ENCODE measurements around the gene PLCG2. TPM values are rescaled to one million over a fixed set of nuclear protein-coding genes. Genes with fewer than 3 reads are reported as not detected.

Gene PLCG2
- total and polyA plus RNA-seq, 2 of the 8 experiments (the other 6 are each of a cell fraction or from before 2014, with no cell fraction given), result 6.1 to 6.9 TPM

- H2AFZ ChIP-seq (ENCODE audit: low read length), result no peak overlapping the region
- H3K4ac ChIP-seq (replicated peaks; ENCODE audit: insufficient read length, low read depth, low read length), result no peak overlapping the region
- no peak overlapping the region for H2BK20ac ChIP-seq (ENCODE audit: low read length)
- no peak overlapping the region for H2AK5ac ChIP-seq (ENCODE audit: low read depth, low read length)
- H3K9ac ChIP-seq (replicated peaks in 1 of 4; ENCODE audit: extremely low read depth in 1 of 4, low read depth in 3 of 4, low read length in 3 of 4), result no peak overlapping the region
- no peak for DNase-seq (ENCODE audit: low read depth in 1 of 2, low spot score in 2 of 2)
- no peak overlapping the region for H2BK15ac ChIP-seq (ENCODE audit: low read length)
- no peak overlapping the region for H4K91ac ChIP-seq (replicated peaks; ENCODE audit: insufficient read length, low read length)
- no peak overlapping the region for H3K18ac ChIP-seq (ENCODE audit: extremely low read depth, low read length)
- H3K23me2 ChIP-seq (ENCODE audit: low read depth, low read length), result no peaks in the 10 kb centered on the region
- no peaks in the 10 kb centered on the region for H3K36me3 ChIP-seq (ENCODE audit: control insufficient read depth in 2 of 4, insufficient read depth in 4 of 4, low read length in 3 of 4)
- H2BK12ac ChIP-seq (ENCODE audit: low read depth, low read length), result no peak overlapping the region
- H3K27ac ChIP-seq (ENCODE audit: low read depth, low read length), result no peak overlapping the region
- ChIA-PET POLR2A (ENCODE audit: partially characterized antibody) (no interaction called here), CTCF (ENCODE audit: partially characterized antibody) (no interaction called here)
- H2BK120ac ChIP-seq (replicated peaks; ENCODE audit: low read depth, low read length), result no peak overlapping the region
- 83% methylated on average over 6 of the region's 6 CpGs; no CpG with 5 or more reads in 1 of the 2 experiments for WGBS, 2 experiments (ENCODE audit: extremely low coverage in 1 of 2, insufficient coverage in 1 of 2, insufficient read length in 1 of 2, insufficient replicate concordance in 2 of 2, low coverage in 1 of 2, low lambda C conversion rate in 2 of 2, missing lambda C conversion rate in 1 of 2)
- no peak overlapping the region for H4K8ac ChIP-seq (ENCODE audit: extremely low read depth, insufficient read depth, low read length)
- H3K56ac ChIP-seq (replicated peaks; ENCODE audit: insufficient read length, low read depth, low read length), result no peak overlapping the region
- peaks cover 0 to 2% (median 0%) of the 10 kb centered on the region in 4 experiments; a peak in 1 of 7 replicates for H3K27me3 ChIP-seq (replicated peaks in 1 of 4; ENCODE audit: control insufficient read depth in 3 of 4, extremely low read depth in 1 of 4, insufficient read depth in 3 of 4, low read length in 3 of 4)
- no peak for FAIRE-seq
- no peaks in the 10 kb centered on the region for H3K79me2 ChIP-seq (ENCODE audit: control insufficient read depth in 1 of 2, insufficient read depth in 2 of 2, low read length in 2 of 2)
- H3K9me3 ChIP-seq (ENCODE audit: insufficient read depth in 2 of 2, low read depth in 1 of 2, low read length in 1 of 2), result no peaks in the 10 kb centered on the region
- no peak overlapping the region for H3K4me2 ChIP-seq (ENCODE audit: insufficient read depth in 1 of 2, low read depth in 2 of 2, low read length in 2 of 2)
- peaks cover 0 to 2% (median 0%) of the 10 kb centered on the region in 4 experiments; a peak in 3 of 7 replicates for H3K4me1 ChIP-seq (replicated peaks in 1 of 4; ENCODE audit: control insufficient read depth in 3 of 4, insufficient read depth in 4 of 4, low read length in 3 of 4)
- no peak overlapping the region for H4K5ac ChIP-seq (ENCODE audit: insufficient read length, low read depth, low read length)
- no peaks in the 10 kb centered on the region for H3K79me1 ChIP-seq (ENCODE audit: low read depth, low read length)
- no peak overlapping the region for H3K14ac ChIP-seq (ENCODE audit: insufficient read length)
- no peaks in the 10 kb centered on the region for H4K20me1 ChIP-seq (replicated peaks in 1 of 2; ENCODE audit: control insufficient read depth in 1 of 2, insufficient read depth in 2 of 2, low read length in 2 of 2)
- H3K23ac ChIP-seq (ENCODE audit: insufficient read length), result no peak overlapping the region
- TF ChIP-seq KDM1A (IDR thresholded peaks at IDR 0.05; ENCODE audit: borderline replicate concordance, low read length) (no peak), SIN3A (conservative IDR thresholded peaks at IDR 0.05 in 1 of 2, IDR thresholded peaks at IDR 0.05 in 1 of 2; ENCODE audit: low read depth in 1 of 2, low read length in 2 of 2) (no peak), CEBPB (IDR thresholded peaks at IDR 0.05; ENCODE audit: low read depth, low read length) (no peak), RBBP5 (IDR thresholded peaks at IDR 0.05; ENCODE audit: borderline replicate concordance, low read depth, low read length) (no peak), EZH2 (IDR thresholded peaks at IDR 0.05; ENCODE audit: low read depth, low read length, severe bottlenecking) (no peak), SP1 (IDR thresholded peaks at IDR 0.05; ENCODE audit: low read depth, low read length) (no peak), PHF8 (conservative IDR thresholded peaks at IDR 0.05; ENCODE audit: low read depth, low read length) (no peak), TBP (IDR thresholded peaks at IDR 0.05; ENCODE audit: low read depth, low read length) (no peak), ZNF274 (IDR thresholded peaks at IDR 0.05; ENCODE audit: borderline replicate concordance, extremely low read depth, low read length) (no peak), SIX5 (IDR thresholded peaks at IDR 0.05; ENCODE audit: low read depth, low read length) (no peak), SP4 (IDR thresholded peaks at IDR 0.05; ENCODE audit: low read length) (no peak), POLR2A (IDR thresholded peaks at IDR 0.05; ENCODE audit: control extremely low read depth in 1 of 2, low read depth in 2 of 2, low read length in 2 of 2) (no peak), POLR2AphosphoS5 (IDR thresholded peaks at IDR 0.05; ENCODE audit: low read depth, low read length) (no peak), USF2 (IDR thresholded peaks at IDR 0.05; ENCODE audit: low read length) (no peak), CBX5 (IDR thresholded peaks at IDR 0.05; ENCODE audit: low read depth, low read length) (no peak)
- H2BK5ac ChIP-seq (ENCODE audit: low read depth, low read length), result no peak overlapping the region
- H3K4me3 ChIP-seq (ENCODE audit: extremely low read depth in 1 of 4, insufficient read depth in 2 of 4, low read depth in 3 of 4, low read length in 4 of 4), result no peak overlapping the region
These were observed 8.6 kb downstream of the PLCG2 start for GRCh38 chr16:81787659-81788058.
